ENCODE data around the gene PHYKPL.
A peak's percentile ranks its signal among the peaks of the same experiment; 100 is the strongest.
"Not testable (repeated sequence)": the region's sequence is repeated elsewhere in the genome, so short reads cannot be mapped to it uniquely, and the experiment has no call there.

PHYKPL gene

GRCh38 chr5:178230879-178231538 lies 1.6 kb downstream of the PHYKPL start:
- peak; percentile 51 to 59 for DNase-seq (ENCODE audit: low read depth in 2 of 2)
- peak overlapping the region; percentile 84 to 88 for H3K4me3 ChIP-seq (replicated peaks in 1 of 2; ENCODE audit: low read depth in 2 of 2, low read length in 2 of 2)
- TF ChIP-seq CTCF (IDR thresholded peaks at IDR 0.05; ENCODE audit: low read depth, low read length): no peak

DNA sequence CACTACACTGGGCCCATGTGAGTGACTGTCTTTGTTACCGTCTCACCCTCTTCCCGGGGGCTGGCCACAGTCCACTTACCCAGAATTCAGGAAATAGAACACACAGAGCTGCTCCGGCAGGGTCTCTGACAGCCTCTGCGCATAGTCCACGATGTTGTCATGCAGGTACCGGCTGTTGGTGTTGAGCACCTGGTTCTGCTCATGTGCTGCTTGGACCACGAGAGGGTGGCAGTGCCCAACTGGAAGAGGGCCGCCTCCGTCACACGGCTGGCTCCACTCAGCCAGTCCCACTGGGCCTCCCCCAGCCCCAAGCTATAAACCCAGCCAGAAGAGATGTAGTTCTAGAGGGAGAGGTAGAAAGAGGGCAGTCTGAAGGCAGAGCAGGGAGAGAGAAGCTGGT lies 2.7 kb downstream of the PHYKPL start:
- DNase-seq (ENCODE audit: low read depth in 2 of 2): no peak
- TF ChIP-seq CTCF (IDR thresholded peaks at IDR 0.05; ENCODE audit: low read depth, low read length): no peak
- H3K4me3 ChIP-seq (replicated peaks in 1 of 2; ENCODE audit: low read depth in 2 of 2, low read length in 2 of 2): no peak overlapping the region

DNA sequence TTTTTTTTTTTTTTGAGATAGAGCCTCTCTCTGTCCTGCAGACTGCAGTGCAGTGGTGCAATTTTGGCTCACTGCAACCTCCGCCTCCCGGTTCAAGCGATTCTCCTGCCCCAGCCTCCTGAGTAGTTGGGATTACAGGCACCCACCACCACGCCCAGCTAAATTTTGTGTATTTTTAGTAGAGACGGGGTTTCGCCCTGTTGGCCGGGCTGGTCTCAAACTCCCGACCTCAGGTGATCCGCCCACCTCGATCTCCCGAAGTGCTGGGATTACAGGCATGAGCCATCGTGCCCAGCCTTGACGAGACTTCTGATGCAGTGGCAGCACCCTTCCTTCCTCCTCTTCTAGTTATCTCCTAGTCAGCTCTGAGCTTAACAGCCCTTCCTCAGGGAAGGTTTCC lies 3.5 kb downstream of the PHYKPL start:
- not testable (repeated sequence) for DNase-seq (ENCODE audit: low read depth in 2 of 2); H3K4me3 ChIP-seq (replicated peaks in 1 of 2; ENCODE audit: low read depth in 2 of 2, low read length in 2 of 2)

GRCh38 chr5:178228609-178229008 lies 4.0 kb downstream of the PHYKPL start:
- H3K4me3 ChIP-seq (replicated peaks in 1 of 2; ENCODE audit: low read depth in 2 of 2, low read length in 2 of 2): no peak overlapping the region
- TF ChIP-seq CTCF (IDR thresholded peaks at IDR 0.05; ENCODE audit: low read depth, low read length): no peak
- no peak for DNase-seq (ENCODE audit: low read depth in 2 of 2)

DNA sequence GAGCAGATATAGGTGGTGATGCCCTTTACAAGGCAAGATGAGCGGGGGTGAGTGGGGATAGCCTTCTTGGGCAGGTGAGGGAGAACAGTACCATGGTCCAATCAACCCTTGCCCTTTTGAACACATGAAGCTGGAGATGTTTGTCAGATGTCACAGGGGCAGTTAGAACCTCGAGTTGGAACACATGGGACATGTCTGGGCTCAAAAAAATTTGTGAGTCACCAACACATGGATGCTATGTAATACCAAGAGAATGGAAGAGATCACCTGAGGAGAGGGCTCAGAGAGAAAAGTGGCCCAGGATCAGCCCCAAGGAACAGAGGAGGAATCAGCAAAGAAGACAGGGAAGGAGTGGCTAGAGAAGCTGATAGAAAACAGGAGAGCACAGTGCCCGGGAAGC lies 4.7 kb downstream of the PHYKPL start:
- H3K4me3 ChIP-seq (replicated peaks in 1 of 2; ENCODE audit: low read depth in 2 of 2, low read length in 2 of 2): no peak overlapping the region
- no peak for DNase-seq (ENCODE audit: low read depth in 2 of 2)
- no peak for TF ChIP-seq CTCF (IDR thresholded peaks at IDR 0.05; ENCODE audit: low read depth, low read length)

GRCh38 chr5:178227138-178227659 lies 5.4 kb downstream of the PHYKPL start:
- DNase-seq (ENCODE audit: low read depth in 2 of 2): peak in 1 of 2 donors; percentile 60
- H3K4me3 ChIP-seq (replicated peaks in 1 of 2; ENCODE audit: low read depth in 2 of 2, low read length in 2 of 2): no peak overlapping the region
- TF ChIP-seq CTCF (IDR thresholded peaks at IDR 0.05; ENCODE audit: low read depth, low read length): no peak

- no peak for TF ChIP-seq CTCF (IDR thresholded peaks at IDR 0.05; ENCODE audit: low read depth, low read length)
- no peak for DNase-seq (ENCODE audit: low read depth in 2 of 2)
- no peak overlapping the region for H3K4me3 ChIP-seq (replicated peaks in 1 of 2; ENCODE audit: low read depth in 2 of 2, low read length in 2 of 2)
Observed at GRCh38 chr5:178225174-178225573, 7.4 kb downstream of the PHYKPL start.
